Urinary bladder (tissue), 4 donors: ENCODE data around the gene RPL38. TPM values are rescaled to one million over a fixed set of nuclear protein-coding genes. Genes with fewer than 3 reads are reported as not detected.

ENCODE experiments used
- DNase-seq: peaks from one replicate; pipeline ENCODE4 v3.0.0-alpha.2; 2015; ENCODE audit errors: extremely low spot score
- H3K27ac ChIP-seq: one replicate; pipeline ENCODE4 v1.5.1; 2013; ENCODE audit warnings: low read depth, mild to moderate bottlenecking, moderate library complexity
- H3K36me3 ChIP-seq: one replicate; pipeline ENCODE4 v1.6.1; 2013; ENCODE audit warnings: mild to moderate bottlenecking, moderate library complexity; ENCODE audit not compliant: insufficient read depth
- H3K4me1 ChIP-seq: one replicate; pipeline ENCODE4 v1.6.1; 2013; ENCODE audit warnings: mild to moderate bottlenecking, moderate library complexity; ENCODE audit not compliant: insufficient read depth
- H3K4me3 ChIP-seq: one replicate; pipeline ENCODE4 v1.5.1; 2013; ENCODE audit warnings: low read depth, low read length
- WGBS: extraction: QIAGEN DNeasy Blood & Tissue Kit; methylation state at CpG from one replicate; pipeline ENCODE4 v1.1.7; 2013; 5-methylcytosine and 5-hydroxymethylcytosine counted together
- polyA plus RNA-seq: library from polyadenylated mRNA; stranded (reverse); fragments of 200-250 nt; gene quantifications from one replicate; pipeline ENCODE4 v1.2.3, GENCODE V29; 2013
- total RNA-seq: library from RNA; depleted of rRNA; stranded (reverse); fragments of >200 nt; gene quantifications from one replicate; pipeline ENCODE4 v1.2.3, GENCODE V29; 2014
- donor health status: healthy with polysubstance abuse.
- donor health status: healthy.

RPL38 gene
- total and polyA plus RNA-seq, 2 donors: 1,535 to 1,536 TPM

GRCh38 chr17:74233937-74234336 is 30.5 kb downstream of the RPL38 start:
- no peak overlapping the region for H3K27ac ChIP-seq
- no peaks in the 10 kb centered on the region for H3K36me3 ChIP-seq
- WGBS: 85% methylated on average over 8 of the region's 8 CpGs
- no peak for DNase-seq
- no peaks in the 10 kb centered on the region for H3K4me1 ChIP-seq
- H3K4me3 ChIP-seq: no peak overlapping the region

- no peak overlapping the region for H3K27ac ChIP-seq
- WGBS: 85% methylated on average over 1 of the region's 1 CpG
- no peak for DNase-seq
Measured at GRCh38 chr17:74234486-74234885, 31.0 kb downstream of the RPL38 start.

GRCh38 chr17:74235040-74235581 is 31.6 kb downstream of the RPL38 start:
- Histone ChIP-seq H3K36me3 (no peaks in the 10 kb centered on the region), H3K27ac (no peak overlapping the region), H3K4me1 (no peaks in the 10 kb centered on the region), H3K4me3 (no peak overlapping the region)
- 51% methylated on average over 19 of the region's 19 CpGs for WGBS
- DNase-seq: no peak

More at GRCh38 chr17:74234486-74234885, 31.0 kb downstream of the RPL38 start:
- H3K4me3 ChIP-seq: no peak overlapping the region
- no peaks in the 10 kb centered on the region for H3K4me1 ChIP-seq
- no peaks in the 10 kb centered on the region for H3K36me3 ChIP-seq

- Histone ChIP-seq H3K4me1 (no peaks in the 10 kb centered on the region), H3K36me3 (no peaks in the 10 kb centered on the region), H3K4me3 (no peak overlapping the region), H3K27ac (no peak overlapping the region)
- DNase-seq: no peak
- 64% methylated on average over 8 of the region's 8 CpGs for WGBS
Measured at GRCh38 chr17:74235911-74236371, 32.5 kb downstream of the RPL38 start.

GRCh38 chr17:74237321-74237720 is 33.8 kb downstream of the RPL38 start:
- Histone ChIP-seq H3K36me3 (no peaks in the 10 kb centered on the region), H3K27ac (no peak overlapping the region), H3K4me3 (no peak overlapping the region), H3K4me1 (no peaks in the 10 kb centered on the region)
- 91% methylated on average over 12 of the region's 12 CpGs for WGBS
- DNase-seq: no peak

GRCh38 chr17:74239172-74239571 is 35.7 kb downstream of the RPL38 start:
- 60% methylated on average over 10 of the region's 10 CpGs for WGBS
- Histone ChIP-seq H3K36me3 (no peaks in the 10 kb centered on the region), H3K4me3 (no peak overlapping the region), H3K4me1 (no peaks in the 10 kb centered on the region), H3K27ac (no peak overlapping the region)
- no peak for DNase-seq

- Histone ChIP-seq H3K27ac (no peak overlapping the region), H3K4me1 (no peaks in the 10 kb centered on the region), H3K36me3 (no peaks in the 10 kb centered on the region), H3K4me3 (no peak overlapping the region)
- peak; percentile 83 for DNase-seq
- 44% methylated on average over 11 of the region's 11 CpGs for WGBS
Measured at GRCh38 chr17:74240618-74241205, 37.2 kb downstream of the RPL38 start.

- Histone ChIP-seq H3K27ac (no peak overlapping the region), H3K4me1 (no peaks in the 10 kb centered on the region), H3K36me3 (no peaks in the 10 kb centered on the region), H3K4me3 (no peak overlapping the region)
- WGBS: 55% methylated on average over 10 of the region's 10 CpGs
- no peak for DNase-seq
Measured at GRCh38 chr17:74241431-74241830, 38.0 kb downstream of the RPL38 start.

- Histone ChIP-seq H3K4me3 (no peak overlapping the region), H3K36me3 (no peaks in the 10 kb centered on the region), H3K4me1 (no peaks in the 10 kb centered on the region), H3K27ac (no peak overlapping the region)
- 72% methylated on average over 2 of the region's 2 CpGs for WGBS
- no peak for DNase-seq
Measured at GRCh38 chr17:74241847-74242246, 38.4 kb downstream of the RPL38 start.

- no peak for DNase-seq
- H3K4me3 ChIP-seq: no peak overlapping the region
- H3K36me3 ChIP-seq: no peaks in the 10 kb centered on the region
- H3K27ac ChIP-seq: no peak overlapping the region
- no peaks in the 10 kb centered on the region for H3K4me1 ChIP-seq
- WGBS: 81% methylated on average over 13 of the region's 13 CpGs
Measured at GRCh38 chr17:74243013-74243755, 39.7 kb downstream of the RPL38 start.

GRCh38 chr17:74244128-74244527 is 40.6 kb downstream of the RPL38 start:
- WGBS: 97% methylated on average over 10 of the region's 10 CpGs
- DNase-seq: no peak
- H3K4me1 ChIP-seq: no peaks in the 10 kb centered on the region
- no peaks in the 10 kb centered on the region for H3K36me3 ChIP-seq
- H3K4me3 ChIP-seq: no peak overlapping the region
- no peak overlapping the region for H3K27ac ChIP-seq

- H3K36me3 ChIP-seq: no peaks in the 10 kb centered on the region
- no peak overlapping the region for H3K4me3 ChIP-seq
- H3K4me1 ChIP-seq: no peaks in the 10 kb centered on the region
- WGBS: 83% methylated on average over 6 of the region's 6 CpGs
- DNase-seq: no peak
- no peak overlapping the region for H3K27ac ChIP-seq
Measured at GRCh38 chr17:74244548-74244947, 41.1 kb downstream of the RPL38 start.

GRCh38 chr17:74245145-74245831 is 41.8 kb downstream of the RPL38 start:
- H3K27ac ChIP-seq: no peak overlapping the region
- WGBS: 35% methylated on average over 21 of the region's 21 CpGs
- no peaks in the 10 kb centered on the region for H3K36me3 ChIP-seq
- H3K4me1 ChIP-seq: no peaks in the 10 kb centered on the region
- DNase-seq: no peak
- H3K4me3 ChIP-seq: no peak overlapping the region

- Histone ChIP-seq H3K27ac (no peak overlapping the region), H3K4me3 (no peak overlapping the region), H3K36me3 (no peaks in the 10 kb centered on the region), H3K4me1 (no peaks in the 10 kb centered on the region)
- DNase-seq: no peak
- 53% methylated on average over 5 of the region's 5 CpGs for WGBS
Measured at GRCh38 chr17:74245871-74246270, 42.4 kb downstream of the RPL38 start.
